Measurements from ENCODE around the gene MORF4L2. TPM values are rescaled to one million over a fixed set of nuclear protein-coding genes. Genes with fewer than 3 reads are reported as not detected.

The MORF4L2 gene
- total and polyA plus RNA-seq, 2 donors (not counting 3 experiments of a cell fraction or from before 2014, with no cell fraction given): 331 to 414 TPM

DNA sequence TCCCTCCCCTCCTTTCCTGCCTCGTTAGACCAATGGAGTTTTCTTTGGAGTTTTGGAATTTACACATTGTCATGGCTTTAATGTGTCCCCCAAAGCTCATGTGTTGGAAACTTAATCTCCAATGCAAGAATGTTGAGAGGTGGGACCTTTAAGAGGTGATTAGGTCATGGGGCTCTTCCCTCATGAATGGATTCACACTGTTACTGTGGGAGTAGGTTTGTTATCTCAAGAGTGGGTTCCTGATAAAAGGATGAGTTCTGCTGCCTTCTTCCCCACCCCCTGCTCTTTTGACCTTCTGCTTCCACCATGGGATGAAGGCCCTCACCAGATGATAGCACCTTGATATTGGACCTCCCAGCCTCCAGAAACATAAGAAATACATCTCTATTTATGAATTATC, 16.8 kb downstream of the MORF4L2 start:
- Histone ChIP-seq H3K27ac (ENCODE audit: insufficient read depth, low read depth, low read length) (no peak overlapping the region), H3K9me3 (replicated peaks; ENCODE audit: control insufficient read depth, insufficient read depth, low read length) (no peaks in the 10 kb centered on the region), H3K36me3 (ENCODE audit: control insufficient read depth in 2 of 2, extremely low read depth in 1 of 2, insufficient read depth in 2 of 2, low read length in 2 of 2) (no peaks in the 10 kb centered on the region), H3K9ac (replicated peaks; ENCODE audit: extremely low read depth, insufficient read depth, low read length) (no peak overlapping the region), H2AFZ (ENCODE audit: low read depth, low read length) (no peak overlapping the region), H3K4me3 (replicated peaks in 1 of 3; ENCODE audit: insufficient read depth in 1 of 3, low read depth in 1 of 3, low read length in 3 of 3) (no peak overlapping the region), H3K9me1 (replicated peaks; ENCODE audit: control insufficient read depth, extremely low read depth, insufficient read depth, low read length) (no peaks in the 10 kb centered on the region), H3K4me2 (ENCODE audit: insufficient read depth, low read length) (no peak overlapping the region), H4K20me1 (replicated peaks; ENCODE audit: control insufficient read depth, extremely low read depth, insufficient read depth, low read length) (no peaks in the 10 kb centered on the region), H3K79me2 (ENCODE audit: control insufficient read depth, insufficient read depth, low read length) (no peaks in the 10 kb centered on the region), H3K4me1 (ENCODE audit: control insufficient read depth, extremely low read depth, insufficient read depth, low read length) (no peaks in the 10 kb centered on the region), H3K27me3 (ENCODE audit: control insufficient read depth in 2 of 2, insufficient read depth in 2 of 2, low read length in 2 of 2) (no peaks in the 10 kb centered on the region)
- no peak for DNase-seq (ENCODE audit: low read depth, low spot score)
- no TSS peak for BruUV-seq (replicated peaks)
- no peak for TF ChIP-seq CTCF (IDR thresholded peaks at IDR 0.05; ENCODE audit: extremely low read depth in 1 of 2, insufficient read depth in 1 of 2, low read depth in 1 of 2, low read length in 2 of 2)
- no peak for TF ChIP-seq GATA2 (IDR thresholded peaks at IDR 0.05; ENCODE audit: insufficient read depth, insufficient read length, low read depth, low read length)
- no peak for TF ChIP-seq FOS (IDR thresholded peaks at IDR 0.05; ENCODE audit: borderline replicate concordance, insufficient read depth, low read length)
- no peak for TF ChIP-seq MYC (IDR thresholded peaks at IDR 0.05; ENCODE audit: low read depth, low read length)
- dilution Hi-C loops (cut with MboI; ENCODE audit: extremely low pct_ligation_motif_present, low sequenced_read_pairs) (no loop called here), intact Hi-C loops (cut with micrococcal nuclease) (loop anchor here (5.0 kb wide), 1 partner anchor 82 kb away; the partner anchor contains the start of gene TCEAL4)
- ChIA-PET POLR2A (no interaction called here), CTCF (no interaction called here)
- FAIRE-seq: no peak

All from endothelial cell of umbilical vein (primary cell).